Activated CD4-positive, alpha-beta T cell treated with anti-CD3 and anti-CD28 coated beads for 24 hours (primary cell): Measurements from ENCODE around the gene CBR3.
A peak's percentile ranks its signal among the peaks of the same experiment; 100 is the strongest.
"Not testable (repeated sequence)": the region's sequence is repeated elsewhere in the genome, so short reads cannot be mapped to it uniquely, and the experiment has no call there.

Source experiments
- DNase-seq, 2 donors: peaks; one replicate each; pipeline ENCODE4 v3.0.0-alpha.2; 2020; ENCODE audit warnings: low read depth in 2 of 2

CBR3 gene

GRCh38 chr21:36134803-36135390 is at the start of gene CBR3:
TSS of gene CBR3 (plus strand) at chr21:36135079. CDS start at chr21:36135193, 114 bp downstream.
- peak; percentile 35 to 50 for DNase-seq

- no peak for DNase-seq
Observed at GRCh38 chr21:36087362-36088138, 47.3 kb upstream of the CBR3 start.

DNA sequence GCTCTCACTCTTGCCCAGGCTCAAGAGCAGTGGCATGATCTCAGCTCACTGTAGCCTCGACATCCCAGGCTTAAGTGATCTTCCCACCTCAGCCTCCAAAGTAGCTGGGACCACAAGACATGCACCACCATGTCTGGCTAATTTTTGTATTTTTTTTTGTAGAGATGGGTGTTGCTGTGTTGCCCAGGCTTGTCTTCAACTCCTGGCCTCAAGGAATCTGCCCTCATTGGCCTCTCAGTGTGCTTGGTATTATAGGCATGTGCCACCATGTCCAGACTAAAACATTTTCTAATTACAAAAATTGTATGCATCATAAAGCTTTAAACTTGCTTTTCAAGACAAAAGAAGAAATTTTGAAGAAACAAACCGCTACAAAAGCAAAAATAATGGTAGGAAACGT is 44.9 kb upstream of the CBR3 start:
- DNase-seq, result no peak

DNA sequence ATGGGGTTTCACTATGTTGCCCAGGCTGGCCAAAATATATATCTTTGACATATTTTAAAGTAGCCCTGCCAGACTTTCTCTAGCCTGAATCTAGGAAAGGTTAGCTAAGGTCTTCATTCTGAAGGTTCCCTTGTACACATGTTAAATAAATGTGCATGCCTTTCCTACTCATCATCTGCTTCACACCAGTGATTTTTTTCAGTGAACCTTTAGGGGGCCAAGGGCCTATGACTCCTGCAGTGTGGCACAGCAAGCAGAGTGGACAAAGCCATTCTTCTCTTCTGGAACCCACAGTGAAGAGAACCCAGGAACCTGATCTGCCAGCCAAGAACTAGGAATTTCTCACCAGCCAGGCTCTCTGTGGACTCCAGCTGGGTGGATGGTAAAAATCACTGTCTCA is 42.2 kb upstream of the CBR3 start:
- no peak for DNase-seq

DNA sequence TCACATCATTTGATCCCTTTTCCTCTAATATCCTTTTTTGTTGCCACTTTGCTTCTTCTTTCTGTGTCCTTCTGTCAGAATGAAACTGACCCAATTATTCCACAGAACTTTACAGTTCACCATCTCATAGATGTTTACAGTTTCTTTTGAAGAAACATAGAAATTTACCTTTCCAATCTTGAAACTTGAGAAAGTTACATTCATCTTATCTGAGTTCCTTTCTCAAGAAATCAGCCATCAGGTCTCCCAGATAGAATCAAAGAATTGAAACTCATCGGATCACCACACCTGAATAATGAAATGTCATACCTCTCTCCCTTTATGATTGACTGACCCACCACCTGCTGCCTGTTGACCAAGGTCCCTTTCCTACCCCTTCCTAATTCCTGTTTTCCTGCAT is 41.4 kb upstream of the CBR3 start:
- no peak for DNase-seq

- DNase-seq, result no peak
Observed at GRCh38 chr21:36096398-36097290, 38.2 kb upstream of the CBR3 start.

DNA sequence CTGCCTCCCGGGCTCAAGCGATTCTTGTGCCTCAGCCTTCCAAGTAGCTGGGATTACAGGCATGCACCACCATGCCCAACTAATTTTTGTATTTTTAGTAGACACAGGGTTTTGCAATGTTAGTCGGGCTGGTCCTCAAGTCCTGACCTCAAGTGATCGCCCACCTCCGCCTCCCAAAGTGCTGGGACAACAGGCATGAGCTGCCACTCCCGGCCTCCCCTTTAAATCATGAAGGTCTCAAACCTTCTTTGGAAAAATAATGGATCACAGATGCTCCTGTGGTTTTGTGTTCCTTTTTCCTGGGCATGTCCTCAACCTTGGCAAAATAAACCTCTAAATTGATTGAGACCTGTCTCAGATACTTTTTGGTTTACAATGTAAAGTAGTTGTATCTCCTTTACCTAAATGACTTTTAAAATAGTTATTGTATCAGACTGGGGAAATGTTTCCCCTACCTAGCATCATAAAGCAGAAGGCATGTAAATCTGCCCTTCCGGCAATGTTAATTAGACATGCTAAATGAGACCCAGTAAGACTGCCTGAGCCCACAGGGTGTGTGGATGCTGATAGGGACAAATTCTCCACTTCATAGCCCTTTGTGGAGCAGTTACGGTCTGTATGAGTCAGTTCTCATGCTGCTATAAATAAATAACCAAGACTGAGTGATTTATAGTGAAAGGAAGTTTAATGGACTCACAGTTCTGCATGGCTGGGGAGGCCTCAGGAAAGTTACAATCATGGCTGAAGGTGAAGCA is 37.3 kb upstream of the CBR3 start:
- DNase-seq, result no peak

DNA sequence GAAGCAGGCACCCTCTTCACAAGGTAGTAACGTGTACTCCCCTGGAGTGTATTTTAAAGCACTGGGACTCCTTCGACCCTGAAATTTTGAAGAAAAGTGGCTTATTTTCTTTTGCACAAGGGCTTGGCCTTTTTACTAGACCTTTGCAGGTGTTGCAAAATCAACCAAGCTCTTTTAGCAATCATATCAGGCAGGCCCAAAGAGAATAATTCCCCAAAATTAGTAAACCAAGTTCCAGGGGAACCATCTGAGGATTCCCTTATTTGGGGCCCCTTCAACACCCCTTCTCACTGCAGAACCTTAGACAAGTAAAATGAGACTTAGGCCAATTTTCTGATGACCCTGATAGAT is 36.7 kb upstream of the CBR3 start:
- no peak for DNase-seq

- DNase-seq, result no peak
Observed at GRCh38 chr21:36099000-36099399, 35.9 kb upstream of the CBR3 start.

GRCh38 chr21:36099695-36100211 is 35.1 kb upstream of the CBR3 start:
- DNase-seq, result not testable (repeated sequence)

DNA sequence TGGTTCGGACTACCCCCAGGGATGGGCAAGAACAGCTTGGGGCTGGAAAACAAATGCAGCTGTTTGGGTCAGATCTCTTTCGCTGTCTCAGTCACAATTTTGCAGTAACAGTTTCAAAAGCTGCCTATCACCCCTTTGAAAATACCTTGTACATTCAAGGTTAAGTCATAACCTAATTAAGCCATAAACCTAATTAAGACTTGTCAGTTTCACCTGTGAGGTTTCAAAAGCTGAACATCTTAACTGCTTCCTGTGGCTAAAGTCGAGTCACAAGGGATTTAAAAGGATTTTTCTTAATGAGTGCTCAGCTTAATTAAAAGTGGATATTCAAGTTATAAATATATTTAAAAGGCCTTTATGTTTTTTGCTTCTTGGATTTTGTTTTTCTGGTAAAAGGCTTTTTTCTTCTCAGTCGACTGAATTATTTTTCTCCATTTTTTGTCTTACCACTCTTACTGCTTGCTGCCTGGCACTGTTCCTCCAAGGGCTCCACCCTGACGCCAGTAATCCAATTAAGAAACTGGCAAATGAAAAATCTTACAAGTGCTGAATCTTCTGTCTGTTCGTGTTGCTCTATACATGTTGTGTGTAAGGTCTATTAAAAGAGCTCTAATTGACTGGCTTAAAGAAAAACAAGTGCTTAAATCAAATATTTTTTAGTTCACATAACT is 33.8 kb upstream of the CBR3 start:
- DNase-seq, result no peak

DNA sequence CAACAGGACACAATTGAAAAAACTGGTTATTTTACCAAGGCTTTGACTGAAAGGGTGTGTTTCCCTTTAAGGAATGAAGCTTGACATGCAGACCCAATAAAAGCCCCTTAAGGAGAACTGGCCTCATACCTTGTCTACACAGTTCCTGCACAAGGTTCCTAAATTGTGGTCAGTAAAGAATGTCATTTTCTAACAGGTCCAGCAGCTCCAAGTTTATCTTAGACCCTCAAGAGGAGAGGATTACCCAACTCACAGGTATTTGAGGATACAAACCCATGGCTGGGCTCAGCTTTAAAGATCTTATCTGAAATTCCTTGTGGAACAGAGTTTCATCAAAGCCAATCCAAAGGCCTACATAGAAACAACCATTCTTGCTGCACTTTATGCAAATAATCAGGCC is 31.4 kb upstream of the CBR3 start:
- DNase-seq, result no peak

DNA sequence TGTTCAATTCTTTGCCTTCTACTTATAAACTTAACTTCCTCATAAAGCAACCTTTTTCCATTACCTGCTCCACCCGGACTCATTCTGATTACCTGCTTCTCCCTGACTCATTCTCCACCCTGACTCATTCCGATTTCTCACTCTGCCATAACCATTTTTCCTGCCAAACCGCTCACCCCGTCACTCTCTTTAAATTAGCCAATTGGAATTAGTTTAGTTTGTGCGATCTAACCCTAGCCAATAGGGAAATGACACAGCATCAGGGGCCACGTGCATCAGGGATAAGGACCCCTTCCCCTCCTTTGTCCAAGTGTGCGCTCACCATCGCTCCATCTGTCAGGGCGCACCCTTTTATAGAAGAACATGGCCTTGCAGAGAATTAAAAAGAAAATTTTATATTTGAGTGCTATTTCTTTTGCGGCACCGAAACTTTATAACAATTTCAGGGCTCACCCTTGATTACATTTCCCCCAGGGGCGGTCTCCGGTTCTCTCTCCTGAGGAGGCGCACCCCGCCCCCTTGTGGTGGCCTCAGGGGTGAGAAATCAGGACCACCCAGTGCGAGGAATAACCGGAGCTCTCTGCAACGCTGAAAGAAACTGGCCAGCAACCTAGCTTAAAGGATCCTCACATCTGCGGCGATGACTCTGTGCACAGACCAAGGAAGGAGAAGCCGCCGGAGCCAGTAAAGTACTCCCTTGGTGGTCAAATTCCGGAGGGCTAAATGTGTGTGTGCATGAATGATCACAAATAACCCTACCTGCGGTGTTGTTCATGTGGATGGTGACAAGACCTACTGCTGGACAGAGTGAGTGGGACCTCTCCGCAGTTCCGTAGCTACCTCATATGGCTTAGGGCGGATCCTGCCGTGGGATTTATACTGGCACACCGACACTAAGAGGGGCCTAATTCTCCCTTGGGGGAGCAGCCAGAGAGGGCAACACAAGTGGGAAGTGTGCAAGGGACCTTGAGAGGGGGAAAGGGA is 30.3 kb upstream of the CBR3 start:
- peak; percentile 33 to 46 for DNase-seq

- DNase-seq, result no peak
Observed at GRCh38 chr21:36105327-36105842, 29.5 kb upstream of the CBR3 start.

DNA sequence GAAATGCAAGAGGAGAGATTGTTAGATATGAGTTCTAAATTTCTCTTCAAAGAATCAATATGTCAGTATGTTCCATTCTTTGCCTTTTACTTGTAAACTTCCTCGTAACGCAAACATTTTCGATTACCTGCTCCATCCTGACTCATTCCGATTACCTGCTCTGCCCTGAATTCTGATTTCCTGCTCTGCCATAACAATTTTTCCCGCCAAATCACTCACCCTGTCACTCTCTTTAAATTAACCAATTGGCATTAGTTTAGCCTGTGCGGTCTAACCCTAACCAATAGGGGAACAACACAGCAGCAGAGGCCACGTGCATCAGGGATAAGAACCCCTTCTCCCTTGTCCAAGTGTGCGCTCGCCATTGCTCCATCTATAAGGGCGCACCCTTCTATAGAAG is 25.0 kb upstream of the CBR3 start:
- no peak for DNase-seq

DNA sequence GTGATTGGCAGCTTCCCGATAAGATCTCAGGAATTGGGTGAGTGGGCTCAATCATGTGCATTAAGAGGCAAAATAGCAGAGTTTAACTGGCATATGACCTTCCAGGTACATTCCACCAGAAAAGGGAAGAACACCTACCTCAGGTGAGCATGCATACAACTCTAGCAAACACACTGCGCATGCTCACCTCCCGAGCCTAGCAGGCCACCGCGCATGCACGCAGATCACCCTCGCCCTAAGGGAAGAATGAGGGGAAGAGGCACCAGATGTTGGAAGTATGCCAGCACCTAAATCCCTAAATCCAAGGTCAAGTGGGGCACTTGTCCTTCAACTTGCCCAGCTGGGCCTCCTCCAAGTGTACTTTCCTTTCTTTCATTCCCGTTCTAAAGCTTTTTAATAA is 23.6 kb upstream of the CBR3 start:
- no peak for DNase-seq

- DNase-seq, result peak in 1 of 2 donors; percentile 36
Observed at GRCh38 chr21:36113647-36114428, 21.0 kb upstream of the CBR3 start.

- no peak for DNase-seq
Observed at GRCh38 chr21:36115138-36115730, 19.6 kb upstream of the CBR3 start.
